H9 (cell line): ENCODE measurements around the gene TRABD. TPM values are rescaled to one million over a fixed set of nuclear protein-coding genes. Genes with fewer than 3 reads are reported as not detected.

ENCODE experiments used
- DNase-seq: peaks from one replicate; pipeline ENCODE4 v3.0.0-alpha.2; 2017
- H2AFZ ChIP-seq: one replicate; pipeline ENCODE4 v1.6.1; 2013; ENCODE audit warnings: mild to moderate bottlenecking, low read length, control low read depth, moderate library complexity
- H2AK5ac ChIP-seq: 2 replicates; pipeline ENCODE4 v1.6.1; 2013; ENCODE audit warnings: low read length, control low read depth, mixed read lengths; ENCODE audit not compliant: insufficient read length
- H2BK120ac ChIP-seq: one replicate; pipeline ENCODE4 v1.6.1; 2013; ENCODE audit warnings: low read depth, mild to moderate bottlenecking, low read length, control low read depth, inconsistent platforms; ENCODE audit not compliant: poor library complexity, severe bottlenecking
- H2BK12ac ChIP-seq: 2 replicates; pipeline ENCODE4 v1.6.1; 2013; ENCODE audit warnings: low read length, control low read depth, mixed read lengths, low read depth; ENCODE audit not compliant: insufficient read length
- H2BK15ac ChIP-seq: 2 replicates; pipeline ENCODE4 v1.6.1; 2013; ENCODE audit warnings: low read depth, low read length, control low read depth
- H2BK20ac ChIP-seq: one replicate; pipeline ENCODE4 v1.6.1; 2013; ENCODE audit warnings: low read depth, mild to moderate bottlenecking, low read length, control low read depth, inconsistent platforms; ENCODE audit not compliant: poor library complexity, severe bottlenecking
- H2BK5ac ChIP-seq: 2 replicates; pipeline ENCODE4 v1.6.1; 2013; ENCODE audit warnings: low read length, control low read depth, mixed read lengths; ENCODE audit not compliant: insufficient read length
- H3K14ac ChIP-seq: 2 replicates; pipeline ENCODE4 v1.6.1; 2013; ENCODE audit warnings: low read length, control low read depth; ENCODE audit not compliant: insufficient read depth
- H3K18ac ChIP-seq: 2 replicates; pipeline ENCODE4 v1.6.1; 2013; ENCODE audit warnings: low read depth, mild to moderate bottlenecking, mixed read lengths, low read length, control low read depth; ENCODE audit not compliant: insufficient read length
- H3K23ac ChIP-seq: 2 replicates; pipeline ENCODE4 v1.6.1; 2013; ENCODE audit warnings: low read length, control low read depth, mixed read lengths, low read depth; ENCODE audit not compliant: insufficient read length
- H3K23me2 ChIP-seq: 2 replicates; pipeline ENCODE4 v1.6.1; 2013; ENCODE audit warnings: low read depth, mild to moderate bottlenecking, mixed read lengths, low read length, control low read depth; ENCODE audit not compliant: insufficient read length, poor library complexity, severe bottlenecking
- H3K27ac ChIP-seq: 2 replicates; pipeline ENCODE4 v1.5.1; 2013; ENCODE audit warnings: low read length, control low read depth, mixed read lengths, low read depth; ENCODE audit not compliant: insufficient read length
- H3K27me3 ChIP-seq: 2 replicates; pipeline ENCODE4 v1.6.1; 2013; ENCODE audit warnings: low read length, control low read depth, inconsistent platforms; ENCODE audit not compliant: insufficient read depth
- H3K4ac ChIP-seq: 2 replicates; pipeline ENCODE4 v1.6.1; 2013; ENCODE audit warnings: low read depth, mild to moderate bottlenecking, control low read depth, inconsistent platforms, low read length, moderate library complexity
- H3K4me1 ChIP-seq: 2 replicates; pipeline ENCODE4 v1.6.1; 2013; ENCODE audit warnings: low read length, control low read depth, inconsistent platforms; ENCODE audit not compliant: insufficient read depth
- H3K4me2 ChIP-seq: 2 replicates; pipeline ENCODE4 v1.6.1; 2013; ENCODE audit warnings: low read length, control low read depth, mixed read lengths; ENCODE audit not compliant: insufficient read length, insufficient read depth
- H3K56ac ChIP-seq: 2 replicates; pipeline ENCODE4 v1.6.1; 2013; ENCODE audit warnings: low read depth, mild to moderate bottlenecking, mixed read lengths, low read length, control low read depth; ENCODE audit not compliant: insufficient read length
- H3K79me1 ChIP-seq: 2 replicates; pipeline ENCODE4 v1.6.1; 2013; ENCODE audit warnings: low read depth, mild to moderate bottlenecking, moderate library complexity, low read length, control low read depth, inconsistent platforms; ENCODE audit not compliant: insufficient read depth, poor library complexity, severe bottlenecking
- H3K79me2 ChIP-seq: 2 replicates; pipeline ENCODE4 v1.6.1; 2013; ENCODE audit warnings: low read length, control low read depth, inconsistent platforms; ENCODE audit not compliant: insufficient read depth
- H3K9ac ChIP-seq: 2 replicates; pipeline ENCODE4 v1.6.1; 2013; ENCODE audit warnings: low read length, control low read depth, mixed read lengths; ENCODE audit not compliant: insufficient read length; ENCODE audit errors: extremely low read depth
- H3K9me3 ChIP-seq: one replicate; pipeline ENCODE4 v1.6.1; 2013; ENCODE audit warnings: low read depth, low read length, inconsistent platforms; ENCODE audit not compliant: control insufficient read depth
- H3T11ph ChIP-seq: one replicate; pipeline ENCODE4 v1.6.1; 2013; ENCODE audit warnings: mild to moderate bottlenecking, low read length, control low read depth, inconsistent platforms
- H4K20me1 ChIP-seq: one replicate; pipeline ENCODE4 v1.6.1; 2013; ENCODE audit not compliant: control insufficient read depth, insufficient read length, insufficient read depth
- H4K5ac ChIP-seq: 2 replicates; pipeline ENCODE4 v1.6.1; 2013; ENCODE audit warnings: low read depth, mild to moderate bottlenecking, mixed read lengths, low read length, control low read depth; ENCODE audit not compliant: insufficient read length
- H4K8ac ChIP-seq: replicated peaks from 2 replicates; pipeline ENCODE4 v1.6.1; 2013; ENCODE audit warnings: low read length, control low read depth, mixed read lengths, low read depth; ENCODE audit not compliant: insufficient read length
- H4K91ac ChIP-seq: 2 replicates; pipeline ENCODE4 v1.6.1; 2013; ENCODE audit warnings: low read depth, mild to moderate bottlenecking, moderate library complexity, mixed read lengths, low read length, control low read depth; ENCODE audit not compliant: insufficient read length
- H3K27ac Mint-ChIP-seq, 3 experiments: 2 replicates in 2 of 3; 3 replicates in 1 of 3; pipeline ENCODE4 v1.8.0; 2020 to 2021; ENCODE audit warnings: mixed read lengths in 3 of 3, mild to moderate bottlenecking in 1 of 3, moderate library complexity in 1 of 3
- H3K27me3 Mint-ChIP-seq: 2 replicates; pipeline ENCODE4 v1.8.0; 2021; ENCODE audit warnings: low read depth, mild to moderate bottlenecking, moderate library complexity, mixed read lengths
- H3K36me3 Mint-ChIP-seq, 3 experiments: 2 replicates in 2 of 3; 3 replicates in 1 of 3; pipeline ENCODE4 v1.8.0; 2020 to 2021; ENCODE audit warnings: low read depth in 3 of 3, mixed read lengths in 3 of 3; ENCODE audit not compliant: insufficient read depth in 1 of 3
- H3K4me1 Mint-ChIP-seq, 2 experiments: 2 replicates each; pipeline ENCODE4 v1.8.0; 2020; ENCODE audit warnings: mixed read lengths in 2 of 2
- H3K4me3 Mint-ChIP-seq, 2 experiments: 2 replicates in 1 of 2; 3 replicates in 1 of 2; pipeline ENCODE4 v1.8.0; 2020 to 2021; ENCODE audit warnings: mild to moderate bottlenecking in 2 of 2, mixed read lengths in 2 of 2, moderate library complexity in 1 of 2
- H3K9me3 Mint-ChIP-seq, 2 experiments: 2 replicates in 1 of 2; 3 replicates in 1 of 2; pipeline ENCODE4 v1.8.0; 2020; ENCODE audit warnings: mild to moderate bottlenecking in 2 of 2, mixed read lengths in 2 of 2, moderate library complexity in 1 of 2
- CTCF ChIP-seq: fragments of 200-600 bp; sonication (generic); conservative IDR thresholded peaks from 3 replicates; pipeline ENCODE4 v1.8.0; 2021; ENCODE audit warnings: antibody characterized with exemption, mild to moderate bottlenecking
- WGBS: extraction: QIAGEN DNeasy Blood & Tissue Kit; methylation state at CpG from one replicate; pipeline ENCODE4 v1.1.7; 2013; ENCODE audit warnings: missing lambda C conversion rate, low lambda C conversion rate, mixed read lengths; ENCODE audit not compliant: insufficient read length; ENCODE audit errors: extremely low coverage; 5-methylcytosine and 5-hydroxymethylcytosine counted together
- total RNA-seq: library from RNA; stranded (reverse); gene quantifications from 2 replicates; pipeline ENCODE4 v1.2.1, GENCODE V29; 2021

TRABD gene
- total RNA-seq, 1 experiment from 2014 or later, result 47.8 TPM

- H4K91ac ChIP-seq, result no peak overlapping the region
- TF ChIP-seq CTCF, result no peak
- no peak overlapping the region for H3K18ac ChIP-seq
- H2AFZ ChIP-seq, result no peak overlapping the region
- H4K5ac ChIP-seq, result no peak overlapping the region
- Mint-ChIP-seq H3K36me3 (peaks cover 4 to 17% (median 7%) of the 10 kb centered on the region in 3 experiments), H3K9me3 (no peaks in the 10 kb centered on the region), H3K27ac (peak overlapping the region in 2 of 3 experiments; percentile 5 to 57; a peak in 2 of 7 replicates), H3K4me3 (no peak overlapping the region), H3K27me3 (no peaks in the 10 kb centered on the region), H3K4me1 (peaks cover 4 to 17% of the 10 kb centered on the region in 2 experiments; a peak in 3 of 4 replicates)
- no peaks in the 10 kb centered on the region for H3K79me1 ChIP-seq
- no peaks in the 10 kb centered on the region; the same call in 1 of the 2 replicates for H3K79me2 ChIP-seq
- no peak overlapping the region for H3K4me2 ChIP-seq
- H2BK5ac ChIP-seq, result no peak overlapping the region
- no peak overlapping the region for H4K8ac ChIP-seq
- H3K9ac ChIP-seq, result no peak overlapping the region
- H2BK12ac ChIP-seq, result no peak overlapping the region
- WGBS, result no CpG with 5 or more reads among the region's 25 CpGs
- no peaks in the 10 kb centered on the region for H3K27me3 ChIP-seq
- no peak overlapping the region for H3K56ac ChIP-seq
- H3K14ac ChIP-seq, result no peak overlapping the region
- no peak overlapping the region for H2BK20ac ChIP-seq
- no peak overlapping the region for H3K23ac ChIP-seq
- H4K20me1 ChIP-seq, result no peaks in the 10 kb centered on the region
- no peak overlapping the region for H2BK120ac ChIP-seq
- no peaks in the 10 kb centered on the region for H3K4me1 ChIP-seq
- H3K9me3 ChIP-seq, result no peaks in the 10 kb centered on the region
- H2AK5ac ChIP-seq, result no peak overlapping the region
- DNase-seq, result no peak
- no peak overlapping the region for H3K27ac ChIP-seq
- no peaks in the 10 kb centered on the region for H3K23me2 ChIP-seq
- no peak overlapping the region for H3K4ac ChIP-seq
- H3T11ph ChIP-seq, result no peak overlapping the region
- H2BK15ac ChIP-seq, result no peak overlapping the region
Measured at GRCh38 chr22:50192436-50193204, 6.9 kb downstream of the TRABD start.
